Loucy (cell line): ENCODE measurements around the gene PIGK.

Experiments
- EZH2phosphoT487 ChIP-seq: fragments of 200-600 bp; IDR thresholded peaks from 2 replicates; pipeline ENCODE4 v1.6.1; 2018; ENCODE audit warnings: antibody characterized with exemption, mild to moderate bottlenecking, moderate library complexity, borderline replicate concordance
- TF ChIP-seq, protein P1 (sequence below): fragments of 200-600 bp; sonication (generic); conservative IDR thresholded peaks from 2 replicates; pipeline ENCODE4 v1.5.1; 2014; ENCODE audit warnings: mild to moderate bottlenecking, antibody characterized with exemption, low read length

GRCh38 chr1:77200806-77201205, 18.4 kb downstream of the PIGK start:
- TF ChIP-seq, protein P1, sequence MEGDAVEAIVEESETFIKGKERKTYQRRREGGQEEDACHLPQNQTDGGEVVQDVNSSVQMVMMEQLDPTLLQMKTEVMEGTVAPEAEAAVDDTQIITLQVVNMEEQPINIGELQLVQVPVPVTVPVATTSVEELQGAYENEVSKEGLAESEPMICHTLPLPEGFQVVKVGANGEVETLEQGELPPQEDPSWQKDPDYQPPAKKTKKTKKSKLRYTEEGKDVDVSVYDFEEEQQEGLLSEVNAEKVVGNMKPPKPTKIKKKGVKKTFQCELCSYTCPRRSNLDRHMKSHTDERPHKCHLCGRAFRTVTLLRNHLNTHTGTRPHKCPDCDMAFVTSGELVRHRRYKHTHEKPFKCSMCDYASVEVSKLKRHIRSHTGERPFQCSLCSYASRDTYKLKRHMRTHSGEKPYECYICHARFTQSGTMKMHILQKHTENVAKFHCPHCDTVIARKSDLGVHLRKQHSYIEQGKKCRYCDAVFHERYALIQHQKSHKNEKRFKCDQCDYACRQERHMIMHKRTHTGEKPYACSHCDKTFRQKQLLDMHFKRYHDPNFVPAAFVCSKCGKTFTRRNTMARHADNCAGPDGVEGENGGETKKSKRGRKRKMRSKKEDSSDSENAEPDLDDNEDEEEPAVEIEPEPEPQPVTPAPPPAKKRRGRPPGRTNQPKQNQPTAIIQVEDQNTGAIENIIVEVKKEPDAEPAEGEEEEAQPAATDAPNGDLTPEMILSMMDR, result no peak
- TF ChIP-seq EZH2phosphoT487, result no peak
